Measurements from ENCODE around the gene LRRC8E. TPM values are rescaled to one million over a fixed set of nuclear protein-coding genes. Genes with fewer than 3 reads are reported as not detected.

The LRRC8E gene
- total and polyA plus RNA-seq, 10 of the 15 experiments (the other 5 are each of a cell fraction or from before 2014, with no cell fraction given): 0.04 to 0.32 (median 0.25) TPM; not detected in 7

- in situ Hi-C loops (cut with MboI): no loop called here
- ChIA-PET POLR2A (no interaction called here), RAD21 (ENCODE audit: unreplicated experiment) (no interaction called here), CTCF (interaction anchor here (0.8 kb wide), 1 partner anchor 8 kb away, joined by 4 read pairs; no protein-coding TSS in a partner anchor), SMC1A (ENCODE audit: uncharacterized antibody, unreplicated experiment) (no interaction called here)
- ATAC-seq (no peak), FAIRE-seq (no peak), DNase-seq (ENCODE audit: low read depth, low spot score) (no peak)
- Histone ChIP-seq H3K79me2 (ENCODE audit: control insufficient read depth, insufficient read depth, low read length) (no peaks in the 10 kb centered on the region), H3K9me3 (replicated peaks; ENCODE audit: control insufficient read depth, insufficient read depth, low read length) (no peaks in the 10 kb centered on the region), H3K36me3 (ENCODE audit: control insufficient read depth in 2 of 2, insufficient read depth in 2 of 2, low read length in 1 of 2) (no peaks in the 10 kb centered on the region), H3K4me3 (no peak overlapping the region), H3K4me1 (ENCODE audit: control insufficient read depth, insufficient read depth, low read length) (no peaks in the 10 kb centered on the region), H4K20me1 (ENCODE audit: control insufficient read depth, insufficient read depth) (no peaks in the 10 kb centered on the region), H3K27ac (ENCODE audit: control insufficient read depth, insufficient read depth) (no peak overlapping the region), H3K9ac (ENCODE audit: control insufficient read depth, insufficient read depth, low read length) (no peak overlapping the region), H2AFZ (ENCODE audit: control insufficient read depth, low read depth, low read length) (no peak overlapping the region), H3K27me3 (replicated peaks in 1 of 2; ENCODE audit: control insufficient read depth in 2 of 2, insufficient read depth in 2 of 2, low read length in 1 of 2) (peaks cover 2 to 3% of the 10 kb centered on the region in 2 experiments; a peak in 2 of 4 replicates), H3K4me2 (ENCODE audit: control insufficient read depth, insufficient read depth) (no peak overlapping the region)
- 59% methylated on average over 6 of the region's 6 CpGs for WGBS (ENCODE audit: insufficient coverage, insufficient replicate concordance, low lambda C conversion rate, missing lambda C conversion rate)
- intact Hi-C loops (cut with micrococcal nuclease; ENCODE audit: unreplicated experiment): no loop called here
- TF ChIP-seq, protein P1, sequence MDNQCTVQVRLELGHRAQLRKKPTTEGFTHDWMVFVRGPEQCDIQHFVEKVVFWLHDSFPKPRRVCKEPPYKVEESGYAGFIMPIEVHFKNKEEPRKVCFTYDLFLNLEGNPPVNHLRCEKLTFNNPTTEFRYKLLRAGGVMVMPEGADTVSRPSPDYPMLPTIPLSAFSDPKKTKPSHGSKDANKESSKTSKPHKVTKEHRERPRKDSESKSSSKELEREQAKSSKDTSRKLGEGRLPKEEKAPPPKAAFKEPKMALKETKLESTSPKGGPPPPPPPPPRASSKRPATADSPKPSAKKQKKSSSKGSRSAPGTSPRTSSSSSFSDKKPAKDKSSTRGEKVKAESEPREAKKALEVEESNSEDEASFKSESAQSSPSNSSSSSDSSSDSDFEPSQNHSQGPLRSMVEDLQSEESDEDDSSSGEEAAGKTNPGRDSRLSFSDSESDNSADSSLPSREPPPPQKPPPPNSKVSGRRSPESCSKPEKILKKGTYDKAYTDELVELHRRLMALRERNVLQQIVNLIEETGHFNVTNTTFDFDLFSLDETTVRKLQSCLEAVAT (IDR thresholded peaks at IDR 0.05): no peak
- TF ChIP-seq RFX5 (IDR thresholded peaks at IDR 0.05; ENCODE audit: low read depth, low read length): no peak
- BruUV-seq (replicated peaks): no TSS peak
Observed at GRCh38 chr19:7877249-7877836, 11.0 kb upstream of the LRRC8E start.

DNA sequence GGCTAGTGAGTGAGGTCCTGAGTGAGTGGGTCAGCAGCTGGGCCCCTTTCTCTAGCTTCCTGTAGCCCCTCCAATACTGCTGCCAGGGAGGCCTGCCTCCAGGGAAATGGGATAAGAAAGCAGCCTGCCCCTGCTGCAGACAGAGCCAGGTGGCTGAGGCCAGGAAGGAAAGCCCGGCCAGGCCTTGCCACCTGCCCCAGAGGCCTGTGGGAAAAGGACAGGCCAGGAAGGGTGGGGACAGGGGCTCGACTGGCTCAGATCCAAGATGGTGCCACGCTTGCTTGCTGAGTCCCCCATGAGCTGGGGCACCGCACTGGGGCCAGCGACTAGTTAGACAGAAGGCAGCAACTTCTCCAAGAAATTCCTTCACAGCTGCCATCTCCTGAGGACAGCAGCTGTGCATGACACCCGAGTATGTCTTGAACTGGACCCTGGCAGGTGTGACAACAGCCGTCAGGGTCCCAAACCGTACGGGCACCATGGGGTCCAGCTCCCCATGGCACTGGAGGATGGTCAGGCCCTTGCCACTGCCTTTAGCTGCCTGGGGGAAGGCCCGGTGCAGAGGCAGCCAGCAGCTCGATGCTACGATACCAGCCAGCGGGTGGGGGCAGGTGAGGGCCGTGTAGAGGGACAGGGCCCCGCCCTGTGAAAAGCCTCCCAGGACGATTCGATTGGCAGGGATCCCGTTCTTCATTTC, 9.1 kb upstream of the LRRC8E start:
- Histone ChIP-seq H3K4me3 (no peak overlapping the region), H3K4me1 (ENCODE audit: control insufficient read depth, insufficient read depth, low read length) (no peaks in the 10 kb centered on the region), H3K27me3 (replicated peaks in 1 of 2; ENCODE audit: control insufficient read depth in 2 of 2, insufficient read depth in 2 of 2, low read length in 1 of 2) (no peaks in the 10 kb centered on the region), H3K27ac (ENCODE audit: control insufficient read depth, insufficient read depth) (no peak overlapping the region), H3K9me3 (replicated peaks; ENCODE audit: control insufficient read depth, insufficient read depth, low read length) (no peaks in the 10 kb centered on the region), H3K79me2 (ENCODE audit: control insufficient read depth, insufficient read depth, low read length) (no peaks in the 10 kb centered on the region), H4K20me1 (ENCODE audit: control insufficient read depth, insufficient read depth) (no peaks in the 10 kb centered on the region), H2AFZ (ENCODE audit: control insufficient read depth, low read depth, low read length) (no peak overlapping the region), H3K4me2 (ENCODE audit: control insufficient read depth, insufficient read depth) (no peak overlapping the region), H3K9ac (ENCODE audit: control insufficient read depth, insufficient read depth, low read length) (no peak overlapping the region), H3K36me3 (ENCODE audit: control insufficient read depth in 2 of 2, insufficient read depth in 2 of 2, low read length in 1 of 2) (no peaks in the 10 kb centered on the region)
- BruUV-seq (replicated peaks): no TSS peak
- POLR2A ChIA-PET: interaction anchor here (0.9 kb wide), 1 partner anchor 10 kb away, joined by 3 read pairs; no protein-coding TSS in a partner anchor
- intact Hi-C loops (cut with micrococcal nuclease; ENCODE audit: unreplicated experiment): no loop called here
- in situ Hi-C loops (cut with MboI): no loop called here
- RAD21 ChIA-PET (ENCODE audit: unreplicated experiment): no interaction called here
- no peak for DNase-seq (ENCODE audit: low read depth, low spot score)
- SMC1A ChIA-PET (ENCODE audit: uncharacterized antibody, unreplicated experiment): no interaction called here
- 53% methylated on average over 18 of the region's 18 CpGs for WGBS (ENCODE audit: insufficient coverage, insufficient replicate concordance, low lambda C conversion rate, missing lambda C conversion rate)
- ATAC-seq: no peak
- no peak for FAIRE-seq
- CTCF ChIA-PET: interaction anchor here (1.0 kb wide), 1 partner anchor 27 kb away, joined by 3 read pairs; no protein-coding TSS in a partner anchor
- no peak for TF ChIP-seq JUND (IDR thresholded peaks at IDR 0.05; ENCODE audit: low read depth, low read length)
- no peak for TF ChIP-seq RFX5 (IDR thresholded peaks at IDR 0.05; ENCODE audit: low read depth, low read length)
- no peak for TF ChIP-seq KLF5 (IDR thresholded peaks at IDR 0.05; ENCODE audit: partially characterized antibody)
- TF ChIP-seq, protein P2, sequence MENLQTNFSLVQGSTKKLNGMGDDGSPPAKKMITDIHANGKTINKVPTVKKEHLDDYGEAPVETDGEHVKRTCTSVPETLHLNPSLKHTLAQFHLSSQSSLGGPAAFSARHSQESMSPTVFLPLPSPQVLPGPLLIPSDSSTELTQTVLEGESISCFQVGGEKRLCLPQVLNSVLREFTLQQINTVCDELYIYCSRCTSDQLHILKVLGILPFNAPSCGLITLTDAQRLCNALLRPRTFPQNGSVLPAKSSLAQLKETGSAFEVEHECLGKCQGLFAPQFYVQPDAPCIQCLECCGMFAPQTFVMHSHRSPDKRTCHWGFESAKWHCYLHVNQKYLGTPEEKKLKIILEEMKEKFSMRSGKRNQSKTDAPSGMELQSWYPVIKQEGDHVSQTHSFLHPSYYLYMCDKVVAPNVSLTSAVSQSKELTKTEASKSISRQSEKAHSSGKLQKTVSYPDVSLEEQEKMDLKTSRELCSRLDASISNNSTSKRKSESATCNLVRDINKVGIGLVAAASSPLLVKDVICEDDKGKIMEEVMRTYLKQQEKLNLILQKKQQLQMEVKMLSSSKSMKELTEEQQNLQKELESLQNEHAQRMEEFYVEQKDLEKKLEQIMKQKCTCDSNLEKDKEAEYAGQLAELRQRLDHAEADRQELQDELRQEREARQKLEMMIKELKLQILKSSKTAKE (IDR thresholded peaks at IDR 0.05; ENCODE audit: low read depth, poor library complexity, severe bottlenecking): no peak
- TF ChIP-seq EGR1 (IDR thresholded peaks at IDR 0.05; ENCODE audit: borderline replicate concordance in 1 of 2, low read depth in 2 of 2, low read length in 2 of 2): no peak
- TF ChIP-seq POLR2AphosphoS2 (IDR thresholded peaks at IDR 0.05; ENCODE audit: low read depth, low read length): no peak
- TF ChIP-seq, protein P3, sequence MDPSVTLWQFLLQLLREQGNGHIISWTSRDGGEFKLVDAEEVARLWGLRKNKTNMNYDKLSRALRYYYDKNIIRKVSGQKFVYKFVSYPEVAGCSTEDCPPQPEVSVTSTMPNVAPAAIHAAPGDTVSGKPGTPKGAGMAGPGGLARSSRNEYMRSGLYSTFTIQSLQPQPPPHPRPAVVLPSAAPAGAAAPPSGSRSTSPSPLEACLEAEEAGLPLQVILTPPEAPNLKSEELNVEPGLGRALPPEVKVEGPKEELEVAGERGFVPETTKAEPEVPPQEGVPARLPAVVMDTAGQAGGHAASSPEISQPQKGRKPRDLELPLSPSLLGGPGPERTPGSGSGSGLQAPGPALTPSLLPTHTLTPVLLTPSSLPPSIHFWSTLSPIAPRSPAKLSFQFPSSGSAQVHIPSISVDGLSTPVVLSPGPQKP (IDR thresholded peaks at IDR 0.05; ENCODE audit: low read depth, low read length): no peak
- TF ChIP-seq SMAD5 (IDR thresholded peaks at IDR 0.05; ENCODE audit: low read depth): no peak
- TF ChIP-seq HDAC6 (IDR thresholded peaks at IDR 0.05; ENCODE audit: unreplicated experiment): no peak
